MCF 10A (cell line): ENCODE results near the gene FOXO4. TPM values are rescaled to one million over a fixed set of nuclear protein-coding genes. Genes with fewer than 3 reads are reported as not detected.

Source experiments
- BruUV-seq: library from RNA; stranded (reverse); fragments of 400-500 nt; replicated peaks from 2 replicates; lab custom pipeline; 2021; lab: Mats Ljungman, UMichigan
- CTCF ChIA-PET: fragments of 300-600 bp; sonication (Branson Sonifier 250); formaldehyde crosslinking; extraction: SDS; loops from one replicate; lab custom pipeline; 2021; ENCODE audit warnings: antibody characterized with exemption, inconsistent platforms; lab: Yijun Ruan, JAX
- POLR2A ChIA-PET: fragments of 300-600, 350-650 bp; sonication (Branson Sonifier 250); formaldehyde crosslinking; extraction: SDS; loops from one replicate; lab custom pipeline; 2020; ENCODE audit warnings: antibody characterized with exemption, inconsistent platforms; lab: Yijun Ruan, JAX
- DNase-seq: peaks from one replicate; pipeline ENCODE4 v3.0.0-alpha.2; 2018; ENCODE audit not compliant: unreplicated experiment
- H3K27ac Mint-ChIP-seq: one replicate; pipeline ENCODE4 v1.8.0; 2022; ENCODE audit warnings: mild to moderate bottlenecking, low read depth, mixed read lengths; ENCODE audit not compliant: unreplicated experiment
- H3K27me3 Mint-ChIP-seq: one replicate; pipeline ENCODE4 v1.8.0; 2022; ENCODE audit warnings: mixed read lengths; ENCODE audit not compliant: insufficient read depth, unreplicated experiment
- H3K36me3 Mint-ChIP-seq: one replicate; pipeline ENCODE4 v1.8.0; 2022; ENCODE audit warnings: mild to moderate bottlenecking, moderate library complexity, mixed read lengths; ENCODE audit not compliant: insufficient read depth, unreplicated experiment
- H3K4me1 Mint-ChIP-seq: one replicate; pipeline ENCODE4 v1.8.0; 2022; ENCODE audit warnings: mixed read lengths; ENCODE audit not compliant: insufficient read depth, unreplicated experiment
- H3K4me3 Mint-ChIP-seq: one replicate; pipeline ENCODE4 v1.8.0; 2022; ENCODE audit warnings: mild to moderate bottlenecking, moderate library complexity, mixed read lengths; ENCODE audit not compliant: unreplicated experiment
- H3K9me3 Mint-ChIP-seq: one replicate; pipeline ENCODE4 v1.8.0; 2022; ENCODE audit warnings: mixed read lengths; ENCODE audit not compliant: unreplicated experiment
- CTCF ChIP-seq: fragments of 200-600 bp; IDR thresholded peaks from one replicate; pipeline ENCODE4 v1.8.0; 2022; ENCODE audit warnings: antibody characterized with exemption, mild to moderate bottlenecking; ENCODE audit not compliant: unreplicated experiment
- intact Hi-C: fragments of 100-400 bp; cut with micrococcal nuclease; formaldehyde crosslinking; loops from 2 replicates; pipeline ENCODE4 v1.14.1; 2022
- total RNA-seq: library from RNA; stranded (reverse); gene quantifications from 2 replicates; pipeline ENCODE4 v1.2.3, GENCODE V29; 2022

Gene FOXO4
- total RNA-seq, 1 experiment from 2014 or later, result 6.4 TPM

- H3K27ac Mint-ChIP-seq, result no peak overlapping the region
- H3K4me1 Mint-ChIP-seq, result no peaks in the 10 kb centered on the region
- ChIA-PET POLR2A (no interaction called here), CTCF (interaction anchor here (0.6 kb wide), 1 partner anchor 19 kb away, joined by 5 read pairs; no protein-coding TSS in a partner anchor)
- TF ChIP-seq CTCF, result no peak
- no peaks in the 10 kb centered on the region for H3K36me3 Mint-ChIP-seq
- peaks cover 34% of the 10 kb centered on the region for H3K27me3 Mint-ChIP-seq
- no peaks in the 10 kb centered on the region for H3K9me3 Mint-ChIP-seq
- no peak overlapping the region for H3K4me3 Mint-ChIP-seq
- BruUV-seq, result no TSS peak
- intact Hi-C loops, result no loop called here
- DNase-seq, result no peak
These were observed 5.2 kb downstream of the FOXO4 start for GRCh38 chrX:71100581-71101505.

GRCh38 chrX:71102292-71102691 is 6.6 kb downstream of the FOXO4 start:
- CTCF ChIA-PET, result interaction anchor here (1.0 kb wide), 1 partner anchor 27 kb away, joined by 5 read pairs; no protein-coding TSS in a partner anchor
- DNase-seq, result no peak
- intact Hi-C loops, result no loop called here
- Mint-ChIP-seq H3K27me3 (peaks cover 40% of the 10 kb centered on the region), H3K36me3 (no peaks in the 10 kb centered on the region), H3K4me1 (no peaks in the 10 kb centered on the region), H3K9me3 (no peaks in the 10 kb centered on the region), H3K4me3 (no peak overlapping the region), H3K27ac (no peak overlapping the region)
- no TSS peak for BruUV-seq
- POLR2A ChIA-PET, result interaction anchor here (1.4 kb wide), 1 partner anchor 16 kb away, joined by 5 read pairs; the partner anchor contains the start of gene MED12
- TF ChIP-seq CTCF, result no peak

GRCh38 chrX:71103110-71103983 is 7.7 kb downstream of the FOXO4 start:
- intact Hi-C loops, result no loop called here
- TF ChIP-seq CTCF, result no peak
- no TSS peak for BruUV-seq
- ChIA-PET CTCF (interaction anchor here (0.6 to 1.0 kb wide), 2 partner anchors 26 to 35 kb away, joined by 4 to 5 read pairs; partner anchors contain the start of gene SNX12), POLR2A (interaction anchor here (1.4 kb wide), 1 partner anchor 15 kb away, joined by 5 read pairs; the partner anchor contains the start of gene MED12)
- Mint-ChIP-seq H3K36me3 (no peaks in the 10 kb centered on the region), H3K4me1 (no peaks in the 10 kb centered on the region), H3K27me3 (peaks cover 50% of the 10 kb centered on the region), H3K9me3 (no peaks in the 10 kb centered on the region), H3K4me3 (no peak overlapping the region), H3K27ac (no peak overlapping the region)
- DNase-seq, result no peak
